ENCODE data around the gene CHAT. TPM values are rescaled to one million over a fixed set of nuclear protein-coding genes. Genes with fewer than 3 reads are reported as not detected.

CHAT gene
- total RNA-seq, 1 experiment from 2014 or later: 0.18 TPM

GRCh38 chr10:49656845-49657493 lies 43.1 kb downstream of the CHAT start:
- Histone ChIP-seq H3K4me1 (peaks cover 13% of the 10 kb centered on the region), H3K4me3 (ENCODE audit: low read depth, low read length) (no peak overlapping the region), H3K9me3 (peaks cover 18% of the 10 kb centered on the region; the same call in 1 of the 2 replicates), H3K27me3 (replicated peaks; ENCODE audit: control insufficient read depth, insufficient read depth, low read length) (no peaks in the 10 kb centered on the region), H3K36me3 (ENCODE audit: control insufficient read depth, insufficient read depth, low read length) (no peaks in the 10 kb centered on the region)
- Mint-ChIP-seq H3K4me1 (ENCODE audit: low read depth, unreplicated experiment) (peaks cover 10% of the 10 kb centered on the region), H3K27ac (ENCODE audit: unreplicated experiment) (no peak overlapping the region), H3K4me3 (ENCODE audit: unreplicated experiment) (no peak overlapping the region), H3K9me3 (ENCODE audit: unreplicated experiment) (peaks cover 19% of the 10 kb centered on the region), H3K27me3 (ENCODE audit: insufficient read depth, unreplicated experiment) (peaks cover 9% of the 10 kb centered on the region), H3K36me3 (ENCODE audit: insufficient read depth, unreplicated experiment) (no peaks in the 10 kb centered on the region)
- TF ChIP-seq CTCF (IDR thresholded peaks at IDR 0.05; ENCODE audit: insufficient read depth in 1 of 2, low read depth in 1 of 2, low read length in 1 of 2, severe bottlenecking in 1 of 2, unreplicated experiment in 1 of 2): no peak
- intact Hi-C loops (cut with micrococcal nuclease; ENCODE audit: unreplicated experiment): no loop called here
- no TSS peak for BruUV-seq (replicated peaks)
- ChIA-PET CTCF (no interaction called here), POLR2A (no interaction called here)
- no peak for DNase-seq

GRCh38 chr10:49657606-49658005 lies 43.8 kb downstream of the CHAT start:
- intact Hi-C loops (cut with micrococcal nuclease; ENCODE audit: unreplicated experiment): no loop called here
- no peak overlapping the region for H3K27ac Mint-ChIP-seq (ENCODE audit: unreplicated experiment)
- no peaks in the 10 kb centered on the region for H3K36me3 Mint-ChIP-seq (ENCODE audit: insufficient read depth, unreplicated experiment)
- BruUV-seq (replicated peaks): no TSS peak
- DNase-seq: no peak
- CTCF ChIA-PET: no interaction called here
- no peak for TF ChIP-seq CTCF (IDR thresholded peaks at IDR 0.05; ENCODE audit: insufficient read depth in 1 of 2, low read depth in 1 of 2, low read length in 1 of 2, severe bottlenecking in 1 of 2, unreplicated experiment in 1 of 2)
- H3K27me3 Mint-ChIP-seq (ENCODE audit: insufficient read depth, unreplicated experiment): peaks cover 9% of the 10 kb centered on the region
- peaks cover 19% of the 10 kb centered on the region for H3K9me3 Mint-ChIP-seq (ENCODE audit: unreplicated experiment)
- Histone ChIP-seq H3K4me3 (ENCODE audit: low read depth, low read length) (no peak overlapping the region), H3K27me3 (replicated peaks; ENCODE audit: control insufficient read depth, insufficient read depth, low read length) (no peaks in the 10 kb centered on the region), H3K36me3 (ENCODE audit: control insufficient read depth, insufficient read depth, low read length) (no peaks in the 10 kb centered on the region), H3K9me3 (peaks cover 18% of the 10 kb centered on the region; the same call in 1 of the 2 replicates), H3K4me1 (peaks cover 7% of the 10 kb centered on the region)
- peaks cover 4% of the 10 kb centered on the region for H3K4me1 Mint-ChIP-seq (ENCODE audit: low read depth, unreplicated experiment)
- POLR2A ChIA-PET: no interaction called here
- H3K4me3 Mint-ChIP-seq (ENCODE audit: unreplicated experiment): no peak overlapping the region

- Mint-ChIP-seq H3K4me3 (ENCODE audit: unreplicated experiment) (no peak overlapping the region), H3K9me3 (ENCODE audit: unreplicated experiment) (peaks cover 19% of the 10 kb centered on the region), H3K27ac (ENCODE audit: unreplicated experiment) (no peak overlapping the region), H3K27me3 (ENCODE audit: insufficient read depth, unreplicated experiment) (peaks cover 8% of the 10 kb centered on the region), H3K36me3 (ENCODE audit: insufficient read depth, unreplicated experiment) (no peaks in the 10 kb centered on the region), H3K4me1 (ENCODE audit: low read depth, unreplicated experiment) (no peaks in the 10 kb centered on the region)
- Histone ChIP-seq H3K36me3 (ENCODE audit: control insufficient read depth, insufficient read depth, low read length) (no peaks in the 10 kb centered on the region), H3K4me1 (no peaks in the 10 kb centered on the region), H3K27me3 (replicated peaks; ENCODE audit: control insufficient read depth, insufficient read depth, low read length) (no peaks in the 10 kb centered on the region), H3K4me3 (ENCODE audit: low read depth, low read length) (no peak overlapping the region), H3K9me3 (peaks cover 18% of the 10 kb centered on the region; the same call in 1 of the 2 replicates)
- TF ChIP-seq CTCF (IDR thresholded peaks at IDR 0.05; ENCODE audit: insufficient read depth in 1 of 2, low read depth in 1 of 2, low read length in 1 of 2, severe bottlenecking in 1 of 2, unreplicated experiment in 1 of 2): no peak
- ChIA-PET POLR2A (no interaction called here), CTCF (no interaction called here)
- BruUV-seq (replicated peaks): no TSS peak
- intact Hi-C loops (cut with micrococcal nuclease; ENCODE audit: unreplicated experiment): no loop called here
- no peak for DNase-seq
These were observed 47.5 kb downstream of the CHAT start for GRCh38 chr10:49661140-49661856.

All from Caco-2 (cell line).